ENCODE measurements around the gene UBE3C. TPM values are rescaled to one million over a fixed set of nuclear protein-coding genes. Genes with fewer than 3 reads are reported as not detected.
"Not testable (repeated sequence)": the region's sequence is repeated elsewhere in the genome, so short reads cannot be mapped to it uniquely, and the experiment has no call there.

The UBE3C gene
- total RNA-seq, 4 donors from 2014 or later, result 50.3 to 75.0 (median 64.0) TPM

DNA sequence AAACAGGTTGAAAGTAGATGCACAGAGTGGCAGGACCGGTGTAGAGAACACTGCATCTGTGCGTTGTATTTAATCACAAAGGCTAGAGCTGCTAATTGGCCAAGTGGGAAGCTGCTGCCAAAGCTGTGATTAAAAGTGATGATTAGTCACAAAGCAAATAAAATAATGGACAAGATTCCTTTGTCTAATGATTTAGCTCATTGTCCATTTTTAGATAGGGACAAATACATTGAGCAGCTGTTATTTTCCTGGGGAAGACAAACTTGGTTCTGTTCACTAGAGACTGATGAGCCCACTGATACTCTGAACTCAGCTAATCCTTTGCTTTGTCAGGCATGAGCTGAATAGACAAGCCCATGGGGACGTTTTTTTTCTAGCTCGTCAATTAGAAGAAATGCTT lies 19.7 kb downstream of the UBE3C start:
- Histone ChIP-seq H3K27ac (no peak overlapping the region), H3K36me3 (no peaks in the 10 kb centered on the region), H3K9me3 (no peaks in the 10 kb centered on the region), H3K4me3 (replicated peaks in 1 of 3) (no peak overlapping the region), H3K27me3 (no peaks in the 10 kb centered on the region), H3K4me1 (peaks cover 7 to 14% of the 10 kb centered on the region in 2 donors)
- no peak for DNase-seq
- 56% methylated on average over 4 of the region's 4 CpGs for WGBS, 2 donors
- intact Hi-C loops (cut with DNase I), result no loop called here
- TF ChIP-seq, protein P1, sequence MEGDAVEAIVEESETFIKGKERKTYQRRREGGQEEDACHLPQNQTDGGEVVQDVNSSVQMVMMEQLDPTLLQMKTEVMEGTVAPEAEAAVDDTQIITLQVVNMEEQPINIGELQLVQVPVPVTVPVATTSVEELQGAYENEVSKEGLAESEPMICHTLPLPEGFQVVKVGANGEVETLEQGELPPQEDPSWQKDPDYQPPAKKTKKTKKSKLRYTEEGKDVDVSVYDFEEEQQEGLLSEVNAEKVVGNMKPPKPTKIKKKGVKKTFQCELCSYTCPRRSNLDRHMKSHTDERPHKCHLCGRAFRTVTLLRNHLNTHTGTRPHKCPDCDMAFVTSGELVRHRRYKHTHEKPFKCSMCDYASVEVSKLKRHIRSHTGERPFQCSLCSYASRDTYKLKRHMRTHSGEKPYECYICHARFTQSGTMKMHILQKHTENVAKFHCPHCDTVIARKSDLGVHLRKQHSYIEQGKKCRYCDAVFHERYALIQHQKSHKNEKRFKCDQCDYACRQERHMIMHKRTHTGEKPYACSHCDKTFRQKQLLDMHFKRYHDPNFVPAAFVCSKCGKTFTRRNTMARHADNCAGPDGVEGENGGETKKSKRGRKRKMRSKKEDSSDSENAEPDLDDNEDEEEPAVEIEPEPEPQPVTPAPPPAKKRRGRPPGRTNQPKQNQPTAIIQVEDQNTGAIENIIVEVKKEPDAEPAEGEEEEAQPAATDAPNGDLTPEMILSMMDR (IDR thresholded peaks at IDR 0.05), result no peak
- no peak for TF ChIP-seq POLR2A (IDR thresholded peaks at IDR 0.05)

DNA sequence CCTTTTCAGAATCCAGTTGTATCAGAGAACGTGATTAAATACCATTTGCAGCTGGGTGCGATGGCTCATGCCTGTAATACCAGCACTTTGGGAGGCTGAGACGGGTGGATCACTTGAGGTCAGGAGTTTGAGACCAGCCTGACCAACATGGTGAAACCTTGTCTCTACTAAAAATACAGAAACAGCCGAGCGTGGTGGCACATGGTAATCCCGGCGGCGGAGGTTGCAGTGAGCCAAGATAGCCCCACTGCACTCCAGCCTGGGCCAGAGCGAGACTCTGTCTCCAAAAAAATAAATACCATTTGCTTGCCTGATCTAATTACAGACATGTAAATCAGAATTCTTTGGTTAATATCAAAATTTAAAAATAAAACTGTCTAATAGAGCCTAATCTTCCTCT lies 20.8 kb downstream of the UBE3C start:
- H3K27ac ChIP-seq; intact Hi-C loops (cut with DNase I); H3K36me3 ChIP-seq; H3K9me3 ChIP-seq; DNase-seq; H3K27me3 ChIP-seq; H3K4me3 ChIP-seq (replicated peaks in 1 of 3): not testable (repeated sequence)
- H3K4me1 ChIP-seq, result peaks cover 7 to 14% of the 10 kb centered on the region in 2 donors
- WGBS, 2 donors, result 95 to 96% methylated on average over 9 of the region's 9 CpGs

GRCh38 chr7:157160433-157160832 lies 21.7 kb downstream of the UBE3C start:
- peaks cover 0 to 2% of the 10 kb centered on the region in 2 donors for H3K36me3 ChIP-seq
- no peak overlapping the region for H3K27ac ChIP-seq
- WGBS, 2 donors, result 82 to 84% methylated on average over 1 of the region's 1 CpG
- H3K4me3 ChIP-seq (replicated peaks in 1 of 3), result no peak overlapping the region
- DNase-seq, result no peak
- no peaks in the 10 kb centered on the region for H3K27me3 ChIP-seq
- TF ChIP-seq POLR2A (IDR thresholded peaks at IDR 0.05), result no peak
- TF ChIP-seq, protein P1 (IDR thresholded peaks at IDR 0.05), result no peak
- H3K4me1 ChIP-seq, result peaks cover 7 to 14% of the 10 kb centered on the region in 2 donors
- no peaks in the 10 kb centered on the region for H3K9me3 ChIP-seq
- intact Hi-C loops (cut with DNase I), result no loop called here

- H3K27ac ChIP-seq, result no peak overlapping the region
- DNase-seq, result no peak
- no peaks in the 10 kb centered on the region for H3K4me1 ChIP-seq
- H3K9me3 ChIP-seq, result no peaks in the 10 kb centered on the region
- no peaks in the 10 kb centered on the region for H3K27me3 ChIP-seq
- WGBS, 2 donors, result 74 to 82% methylated on average over 1 of the region's 1 CpG
- no peak overlapping the region for H3K4me3 ChIP-seq (replicated peaks in 1 of 3)
- H3K36me3 ChIP-seq, result peaks cover 10 to 16% of the 10 kb centered on the region in 2 donors
- intact Hi-C loops (cut with DNase I), result no loop called here
- TF ChIP-seq, protein P1 (IDR thresholded peaks at IDR 0.05), result no peak
- no peak for TF ChIP-seq POLR2A (IDR thresholded peaks at IDR 0.05)
Observed at GRCh38 chr7:157165987-157166386, 27.3 kb downstream of the UBE3C start.

- Histone ChIP-seq H3K4me1 (no peaks in the 10 kb centered on the region), H3K36me3 (peaks cover 20 to 23% of the 10 kb centered on the region in 2 donors), H3K27me3 (no peaks in the 10 kb centered on the region), H3K4me3 (replicated peaks in 1 of 3) (no peak overlapping the region), H3K9me3 (no peaks in the 10 kb centered on the region), H3K27ac (no peak overlapping the region)
- TF ChIP-seq, protein P1 (IDR thresholded peaks at IDR 0.05), result no peak
- no peak for TF ChIP-seq POLR2A (IDR thresholded peaks at IDR 0.05)
- DNase-seq, result no peak
- WGBS, 2 donors, result 95 to 98% methylated on average over 5 of the region's 5 CpGs
- intact Hi-C loops (cut with DNase I), result no loop called here
Observed at GRCh38 chr7:157168571-157168970, 29.8 kb downstream of the UBE3C start.

DNA sequence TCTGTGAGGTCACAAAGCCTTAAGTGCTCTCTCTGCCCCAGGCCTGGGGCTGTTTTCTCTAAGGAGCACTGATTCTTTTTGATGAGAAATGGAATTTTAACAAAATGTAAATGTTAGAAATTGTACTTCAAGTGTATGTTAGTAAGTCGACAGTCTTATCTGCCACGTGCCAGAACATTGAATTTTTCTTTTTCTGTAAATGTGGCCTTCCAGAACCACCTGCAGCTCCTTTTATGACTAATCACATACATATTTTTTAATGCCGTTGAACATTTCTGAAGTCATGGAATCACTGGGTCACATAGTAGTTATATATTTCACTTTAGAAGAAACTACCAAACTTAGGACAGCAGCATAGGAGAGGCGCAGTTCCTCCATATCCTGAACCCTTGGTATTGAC lies 38.0 kb downstream of the UBE3C start:
- TF ChIP-seq POLR2A (IDR thresholded peaks at IDR 0.05), result no peak
- Histone ChIP-seq H3K36me3 (peaks cover 38 to 40% of the 10 kb centered on the region in 2 donors), H3K9me3 (no peaks in the 10 kb centered on the region), H3K4me1 (no peaks in the 10 kb centered on the region), H3K27ac (no peak overlapping the region), H3K27me3 (no peaks in the 10 kb centered on the region), H3K4me3 (replicated peaks in 1 of 3) (no peak overlapping the region)
- intact Hi-C loops (cut with DNase I), result no loop called here
- DNase-seq, result no peak
- 95 to 96% methylated on average over 4 of the region's 4 CpGs for WGBS, 2 donors
